DMS153 (cell line): ENCODE results near the gene BRD3.

Source experiments
- DNase-seq: peaks from one replicate; lab custom pipeline; 2025; lab: John Stamatoyannopoulos, UW

Gene BRD3

DNA sequence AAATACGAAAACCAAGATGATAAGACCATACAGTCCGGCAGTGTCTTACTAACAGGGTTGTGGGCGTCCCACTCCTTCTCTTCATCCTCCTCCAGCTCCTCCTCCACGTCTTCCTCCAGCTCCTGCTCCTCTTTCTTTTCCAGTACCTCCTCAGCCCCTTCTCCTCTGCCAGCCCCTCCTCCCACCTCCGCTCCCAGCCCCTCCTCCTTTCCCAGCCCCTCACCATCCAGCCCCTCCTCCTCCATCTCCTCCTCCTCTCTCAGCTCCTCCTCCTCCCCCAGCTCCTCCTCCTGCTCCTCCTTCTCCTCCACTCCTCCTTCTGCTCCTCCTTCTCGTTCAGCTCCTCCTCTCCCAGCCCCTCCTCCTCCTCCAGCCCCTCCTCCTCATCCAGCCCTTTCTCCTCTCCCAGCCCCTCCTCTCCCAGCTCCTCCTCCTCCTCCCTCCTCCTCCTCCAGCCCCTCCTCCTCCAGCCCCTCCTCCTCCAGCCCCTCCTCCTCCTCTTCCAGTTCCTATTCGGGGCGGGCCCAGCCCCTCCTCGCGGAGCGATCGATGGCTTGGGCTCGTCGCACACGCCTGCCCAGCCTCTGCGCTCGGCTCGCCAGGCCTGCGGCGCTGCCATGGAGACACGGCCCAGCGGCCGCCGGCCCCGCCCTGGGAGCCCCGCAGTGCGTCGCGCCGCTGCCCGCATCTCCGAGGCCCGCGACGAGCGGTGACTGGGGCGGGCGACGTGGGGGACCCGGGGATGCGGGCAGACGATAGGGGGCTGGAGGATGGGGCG lies 42.8 kb downstream of the BRD3 start, which contains the start of gene BRD3OS:
Gene BRD3OS, plus strand, starts transcription at position 654 of the 778 bp plus-strand sequence. CDS start 1,267 bp downstream, outside the sequence.
- DNase-seq, result peak; percentile 96

DNA sequence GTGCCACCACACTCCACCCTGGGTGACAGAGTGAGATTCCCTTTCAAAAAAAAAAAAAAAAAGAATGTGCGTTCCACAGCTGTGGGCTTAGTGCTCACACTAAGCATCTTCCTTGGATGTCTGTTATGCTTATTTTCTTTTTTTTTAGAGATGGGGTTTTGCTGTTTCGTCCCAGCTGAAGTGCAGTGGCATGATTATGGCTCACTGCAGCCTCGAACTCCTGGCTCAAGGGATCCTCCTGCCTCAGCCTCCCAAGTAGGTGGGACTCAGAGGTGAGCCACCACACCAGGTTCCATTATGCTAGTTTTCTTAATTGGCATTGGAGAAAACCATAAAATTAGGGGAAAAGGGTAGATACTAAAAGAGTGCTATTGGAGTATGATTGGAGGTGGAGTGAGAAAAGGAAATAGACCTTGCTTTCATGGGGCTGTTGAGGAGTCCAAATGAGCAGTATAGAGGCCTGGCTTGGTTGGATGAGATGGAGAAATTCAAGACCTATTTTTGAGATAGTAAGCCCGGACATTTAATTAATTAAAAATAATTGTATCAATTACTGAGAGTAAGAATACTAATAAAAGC lies 43.5 kb downstream of the BRD3 start:
- no peak for DNase-seq

GRCh38 chr9:134014946-134015345 lies 52.9 kb downstream of the BRD3 start:
- no peak for DNase-seq

- no peak for DNase-seq
Observed at GRCh38 chr9:134011401-134011800, 56.4 kb downstream of the BRD3 start.

DNA sequence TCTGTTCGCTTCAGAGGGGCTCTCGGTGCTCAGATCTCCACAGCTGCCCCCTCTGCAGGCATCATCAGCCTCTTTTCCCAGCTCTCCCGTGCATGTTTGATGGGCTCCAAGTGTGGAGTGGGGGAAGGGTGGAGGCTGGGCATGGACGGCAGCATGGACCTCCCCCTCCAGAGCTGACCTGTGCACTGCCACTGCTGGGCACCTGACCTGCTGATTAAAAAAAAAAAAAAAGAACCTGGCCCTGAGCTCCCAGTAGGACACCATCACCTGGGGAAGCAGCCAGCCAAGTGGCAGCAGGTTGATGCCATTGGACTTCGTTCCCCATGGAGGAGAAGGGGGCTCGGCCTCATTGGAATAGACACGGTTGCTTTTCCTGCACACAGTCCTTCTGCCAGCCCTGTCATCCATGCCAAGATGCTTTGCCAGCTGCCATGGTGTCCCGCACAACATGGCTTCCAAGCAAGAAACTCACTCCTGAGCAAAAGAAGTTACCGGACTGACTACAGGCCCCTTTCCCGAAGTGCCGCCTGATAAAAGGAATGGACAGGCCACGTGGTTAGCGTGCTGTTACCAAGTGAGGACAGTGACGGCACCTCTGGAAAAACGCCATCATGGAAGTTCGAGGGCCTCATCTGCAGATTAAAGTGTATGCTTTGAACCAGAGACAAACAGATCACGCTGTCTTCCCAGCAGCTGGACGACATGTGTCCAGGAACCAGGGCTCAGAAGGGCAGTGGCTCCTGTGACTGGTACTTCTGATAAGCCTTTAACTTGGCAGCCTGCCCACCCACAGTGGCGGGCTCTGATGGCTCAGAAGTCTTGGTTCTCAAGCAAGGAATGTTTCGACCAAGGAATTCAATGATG lies 57.3 kb downstream of the BRD3 start:
- DNase-seq, result no peak

- DNase-seq, result no peak
Observed at GRCh38 chr9:134007571-134007970, 60.3 kb downstream of the BRD3 start.

- no peak for DNase-seq
Observed at GRCh38 chr9:134007150-134007549, 60.7 kb downstream of the BRD3 start.

- no peak for DNase-seq
Observed at GRCh38 chr9:134005381-134005780, 62.4 kb downstream of the BRD3 start.

- no peak for DNase-seq
Observed at GRCh38 chr9:134004881-134005280, 62.9 kb downstream of the BRD3 start.

- DNase-seq, result no peak
Observed at GRCh38 chr9:134004131-134004873, 63.5 kb downstream of the BRD3 start.

DNA sequence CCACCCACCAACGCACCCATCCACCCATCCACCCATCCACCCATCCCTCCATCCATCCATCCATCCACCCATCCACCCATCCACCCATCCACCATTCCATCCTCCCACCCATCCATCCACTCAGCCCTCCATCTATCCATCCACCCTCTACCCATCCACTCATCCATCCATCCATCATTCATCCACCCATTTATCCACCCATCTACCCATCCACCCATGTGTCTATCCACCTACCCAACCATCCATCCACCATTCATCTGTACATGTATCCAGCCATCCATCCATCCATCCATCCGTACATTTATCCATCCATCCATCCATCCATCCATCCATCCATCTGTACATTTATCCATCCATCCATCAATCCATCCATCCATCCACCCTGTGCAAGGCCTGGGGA lies 64.6 kb downstream of the BRD3 start:
- DNase-seq, result no peak

GRCh38 chr9:134002796-134003195 lies 65.0 kb downstream of the BRD3 start:
- DNase-seq, result no peak

- DNase-seq, result no peak
Observed at GRCh38 chr9:133999851-134000265, 68.0 kb downstream of the BRD3 start.

- no peak for DNase-seq
Observed at GRCh38 chr9:133998915-133999595, 68.8 kb downstream of the BRD3 start.

GRCh38 chr9:133997584-133997983 lies 70.2 kb downstream of the BRD3 start:
- DNase-seq, result no peak

- DNase-seq, result no peak
Observed at GRCh38 chr9:133996531-133997520, 71.0 kb downstream of the BRD3 start.

GRCh38 chr9:133995012-133995896 lies 72.6 kb downstream of the BRD3 start:
- DNase-seq, result no peak

DNA sequence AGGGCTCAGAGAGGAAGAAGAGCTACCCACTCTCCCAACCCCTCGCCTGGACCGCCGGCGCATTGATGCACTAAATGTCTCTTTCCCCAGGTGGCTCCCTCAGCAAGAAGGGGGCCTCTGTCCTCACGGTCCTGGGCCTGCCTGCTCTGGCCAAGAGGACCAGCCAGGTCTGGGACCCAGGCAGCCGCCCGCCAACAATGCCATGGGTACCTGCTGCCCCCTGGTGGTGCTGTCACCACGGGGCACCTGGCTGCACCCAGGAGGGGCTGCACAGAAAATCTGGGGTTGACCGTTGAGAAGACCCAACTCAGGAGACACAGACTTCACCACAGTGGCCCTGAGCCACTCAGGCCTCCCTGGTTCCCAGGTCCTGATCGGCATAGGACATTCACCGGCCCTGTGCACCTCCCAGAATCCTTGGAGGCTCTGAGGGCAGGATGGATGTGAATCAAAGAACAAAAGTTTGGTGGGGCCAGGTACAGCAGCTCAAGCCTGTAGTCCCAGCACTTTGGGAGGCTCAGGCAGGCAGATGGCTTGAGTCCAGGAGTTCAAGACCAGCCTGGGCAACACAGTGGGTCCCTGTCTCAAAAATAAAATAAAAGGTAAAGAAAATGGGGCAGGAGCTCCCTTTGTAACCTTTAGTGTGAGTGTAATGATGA lies 73.3 kb downstream of the BRD3 start:
- DNase-seq, result peak; percentile 25
